Mucosa of descending colon (tissue), 3 donors: ENCODE data around the gene AMBRA1. TPM values are rescaled to one million over a fixed set of nuclear protein-coding genes. Genes with fewer than 3 reads are reported as not detected.

ENCODE experiments used
- ATAC-seq: fragments of 200-7000 bp; cut with Tn5 transposase; one replicate; pipeline ENCODE4 v1.9.1; 2020; ENCODE audit warnings: mild to moderate bottlenecking, moderate library complexity
- DNase-seq, 3 donors: peaks; one replicate each; pipeline ENCODE4 v3.0.0-alpha.2; 2020
- H3K36me3 ChIP-seq: fragments of 200-600 bp; one replicate; pipeline ENCODE4 v1.8.0; 2021; ENCODE audit warnings: low read depth, mild to moderate bottlenecking
- H3K4me1 ChIP-seq: fragments of 200-600 bp; one replicate; pipeline ENCODE4 v1.8.0; 2021; ENCODE audit warnings: low read depth, mild to moderate bottlenecking
- H3K4me3 ChIP-seq: fragments of 200-600 bp; one replicate; pipeline ENCODE4 v1.8.0; 2021; ENCODE audit warnings: mild to moderate bottlenecking
- H3K9me3 ChIP-seq: fragments of 200-600 bp; one replicate; pipeline ENCODE4 v1.8.0; 2021; ENCODE audit warnings: mild to moderate bottlenecking
- CTCF ChIP-seq: fragments of 200-600 bp; IDR thresholded peaks from one replicate; pipeline ENCODE4 v1.8.0; 2022; ENCODE audit warnings: antibody characterized with exemption, mild to moderate bottlenecking
- intact Hi-C, 2 donors: fragments of 100-400 bp; cut with DNase I in 1 of 2; cut with micrococcal nuclease in 1 of 2; formaldehyde crosslinking; loops; one replicate each; pipeline versions ENCODE4 v1.11.0 to v1.11.1; 2022; cut with DNase I, micrococcal nuclease
- total RNA-seq, 3 donors: library from RNA; stranded (reverse); fragmentation: NEBNext Ultra II Directional in 2 of 3; extraction: Animal tissue kit (Norgen Biotek cat#: 25700) in 2 of 3; gene quantifications; one replicate each; pipeline versions ENCODE4 v1.2.1 to v1.2.4, GENCODE V29; 2021 to 2023
- donor health status: DM: no; HTN: no; CAD: no; lungs with moderate emphysema.
- donor health status: DM: no; HTN: no; CAD: no.
- donor health status: DM: no; HTN: yes; CAD: no.

Gene AMBRA1
- total RNA-seq, 3 donors from 2014 or later: 42.0 to 46.7 (median 45.2) TPM

DNA sequence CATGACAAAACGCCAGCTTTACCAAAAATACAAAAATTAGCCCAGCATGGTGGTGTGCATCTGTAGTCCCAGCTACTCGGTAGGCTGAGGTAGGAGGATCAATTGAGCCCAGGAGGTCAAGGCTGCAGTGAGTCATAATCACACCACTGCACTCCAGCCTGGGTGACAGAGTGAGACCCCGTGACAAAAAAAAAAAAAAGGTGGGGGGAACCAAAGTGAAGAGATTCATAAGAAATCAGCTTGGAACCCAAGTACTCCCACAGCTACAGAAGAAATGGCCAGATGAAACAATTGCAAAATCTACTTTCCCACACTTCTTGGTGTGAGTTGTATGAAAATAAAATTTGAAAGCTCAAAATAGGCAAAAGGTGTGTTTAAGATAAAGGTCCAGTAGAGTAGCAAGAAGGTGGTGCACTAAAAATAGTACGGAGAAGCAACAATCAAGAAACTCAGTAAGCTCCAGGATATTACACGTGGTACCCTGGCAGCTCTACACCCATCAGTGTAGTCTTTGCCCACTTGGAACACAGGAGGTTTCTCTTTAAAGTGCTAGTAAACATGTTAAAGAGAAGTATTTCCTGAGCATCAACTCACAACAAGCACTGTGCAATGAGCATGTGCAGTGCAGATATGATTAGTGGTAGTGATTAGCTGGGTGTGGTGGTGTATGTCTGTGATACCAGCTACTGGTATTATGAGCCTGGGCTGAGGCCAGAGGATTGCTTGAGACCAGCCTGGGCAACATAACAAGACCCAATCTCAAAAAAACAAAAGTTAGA is 17.9 kb upstream of the AMBRA1 start:
- Histone ChIP-seq H3K4me3 (no peak overlapping the region), H3K36me3 (no peaks in the 10 kb centered on the region), H3K4me1 (peaks cover 6% of the 10 kb centered on the region), H3K9me3 (no peaks in the 10 kb centered on the region)
- no peak for TF ChIP-seq CTCF
- peak; percentile 35 for ATAC-seq
- DNase-seq: peak in 1 of 3 donors; percentile 31
- intact Hi-C loops: no loop called here

DNA sequence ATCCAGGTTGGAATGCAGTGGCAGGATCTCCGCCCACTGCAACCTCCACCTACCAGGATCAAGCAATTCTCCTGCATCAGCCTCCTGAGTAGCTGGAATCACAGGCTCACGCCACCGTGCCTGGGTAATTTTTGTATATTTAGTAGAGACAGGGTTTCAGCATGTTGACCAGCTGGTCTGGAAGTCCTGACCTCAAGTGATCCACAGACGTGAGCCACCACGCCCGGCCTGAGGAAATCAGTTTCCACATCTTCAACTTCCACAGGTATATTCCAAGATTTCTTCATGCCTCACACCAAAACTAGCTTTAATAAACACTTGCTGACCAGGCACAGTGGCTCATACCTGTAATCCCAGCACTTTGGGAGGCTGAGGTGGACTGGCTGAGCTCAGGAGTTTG is 15.6 kb upstream of the AMBRA1 start:
- no peaks in the 10 kb centered on the region for H3K9me3 ChIP-seq
- no peak for DNase-seq
- intact Hi-C loops: no loop called here
- no peak for ATAC-seq
- no peak for TF ChIP-seq CTCF
- H3K4me1 ChIP-seq: no peaks in the 10 kb centered on the region
- H3K36me3 ChIP-seq: no peaks in the 10 kb centered on the region
- no peak overlapping the region for H3K4me3 ChIP-seq

GRCh38 chr11:46607516-46607915 is 13.7 kb upstream of the AMBRA1 start:
- no peaks in the 10 kb centered on the region for H3K9me3 ChIP-seq
- no peak overlapping the region for H3K4me3 ChIP-seq
- no peak for TF ChIP-seq CTCF
- no peaks in the 10 kb centered on the region for H3K36me3 ChIP-seq
- intact Hi-C loops: no loop called here
- H3K4me1 ChIP-seq: no peaks in the 10 kb centered on the region
- no peak for ATAC-seq
- DNase-seq: no peak

GRCh38 chr11:46604796-46605195 is 11.0 kb upstream of the AMBRA1 start:
- H3K36me3 ChIP-seq: no peaks in the 10 kb centered on the region
- intact Hi-C loops: no loop called here
- H3K4me3 ChIP-seq: no peak overlapping the region
- DNase-seq (no peak), ATAC-seq (no peak)
- no peaks in the 10 kb centered on the region for H3K4me1 ChIP-seq
- no peak for TF ChIP-seq CTCF
- H3K9me3 ChIP-seq: no peaks in the 10 kb centered on the region

DNA sequence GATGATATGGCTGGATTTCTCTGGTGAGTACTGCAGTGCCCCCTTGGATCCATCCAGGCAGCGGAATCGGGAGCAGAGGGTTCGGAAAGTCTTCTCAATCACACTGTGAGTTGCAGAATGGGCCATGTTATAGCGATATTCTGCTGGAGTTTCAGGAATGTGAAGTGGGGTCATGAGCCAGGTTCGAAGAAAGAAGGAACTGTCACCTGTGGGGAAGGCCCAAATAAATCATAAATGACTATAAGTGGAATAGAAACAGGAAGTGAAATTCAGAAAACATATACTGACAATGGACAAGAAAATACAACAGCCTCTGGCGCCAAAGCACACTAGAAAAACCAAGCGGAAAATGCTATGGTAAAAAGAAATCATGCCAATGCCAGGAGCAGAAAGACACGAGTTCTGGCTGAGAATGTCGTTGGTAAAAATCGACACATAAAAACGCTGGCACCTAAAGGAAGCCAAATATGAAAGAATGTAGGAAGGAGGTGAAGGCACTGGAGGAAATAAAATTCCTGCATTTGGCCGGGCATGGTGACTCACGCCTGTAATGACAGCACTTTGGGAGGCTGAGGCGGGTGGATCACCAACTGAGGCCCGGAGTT is 10.0 kb upstream of the AMBRA1 start:
- H3K36me3 ChIP-seq: no peaks in the 10 kb centered on the region
- TF ChIP-seq CTCF: no peak
- H3K9me3 ChIP-seq: no peaks in the 10 kb centered on the region
- DNase-seq (no peak), ATAC-seq (no peak)
- no peak overlapping the region for H3K4me3 ChIP-seq
- H3K4me1 ChIP-seq: no peaks in the 10 kb centered on the region
- intact Hi-C loops: no loop called here
